Measurements from ENCODE around the gene IPO13. TPM values are rescaled to one million over a fixed set of nuclear protein-coding genes. Genes with fewer than 3 reads are reported as not detected.

IPO13 gene
- polyA plus RNA-seq, 1 of the 3 experiments (the other 2 are of a cell fraction) = 15.5 TPM

- H3K79me2 ChIP-seq (ENCODE audit: insufficient read depth) = no peaks in the 10 kb centered on the region
- H3K4me2 ChIP-seq = no peak overlapping the region
- H3F3A ChIP-seq (replicated peaks; ENCODE audit: insufficient read depth) = peaks cover 3% of the 10 kb centered on the region
- no peaks in the 10 kb centered on the region; a peak in 1 of 4 replicates for H3K4me1 ChIP-seq (ENCODE audit: control insufficient read depth in 1 of 2, insufficient read depth in 2 of 2, low read depth in 1 of 2, low read length in 1 of 2)
- 72% methylated on average over 4 of the region's 4 CpGs for WGBS (ENCODE audit: low lambda C conversion rate)
- no peaks in the 10 kb centered on the region for H3K9me2 ChIP-seq
- no peaks in the 10 kb centered on the region for H4K20me1 ChIP-seq (ENCODE audit: insufficient read depth)
- ChIA-PET POLR2A (no interaction called here), CTCF (interaction anchor here (0.7 to 4.6 kb wide), 4 partner anchors 10 to 489 kb away, joined by 3 to 31 read pairs (median 4); no protein-coding TSS in a partner anchor)
- no peaks in the 10 kb centered on the region for H3K27me3 ChIP-seq (ENCODE audit: insufficient read depth)
- H3K36me3 ChIP-seq (replicated peaks in 1 of 2; ENCODE audit: control insufficient read depth in 1 of 2, insufficient read depth in 2 of 2, low read length in 1 of 2) = peaks cover 2 to 6% of the 10 kb centered on the region in 2 experiments
- no peak overlapping the region for H2AFZ ChIP-seq (ENCODE audit: low read depth)
- no peak overlapping the region for H3K27ac ChIP-seq (ENCODE audit: low read depth in 2 of 2, low read length in 1 of 2)
- TF ChIP-seq NRF1 (IDR thresholded peaks at IDR 0.05; ENCODE audit: low read depth, low read length) (no peak), FOXM1 (IDR thresholded peaks at IDR 0.05; ENCODE audit: low read depth) (no peak), MEF2A (IDR thresholded peaks at IDR 0.05; ENCODE audit: borderline replicate concordance, low read depth) (no peak), TAF1 (IDR thresholded peaks at IDR 0.05; ENCODE audit: borderline replicate concordance, low read depth, low read length) (no peak), SMC3 (IDR thresholded peaks at IDR 0.05; ENCODE audit: low read depth, low read length) (no peak), FOSL2 (IDR thresholded peaks at IDR 0.05; ENCODE audit: borderline replicate concordance, low read depth) (no peak), RCOR1 (IDR thresholded peaks at IDR 0.05; ENCODE audit: low read length) (no peak), ELF1 (IDR thresholded peaks at IDR 0.05) (no peak), TEAD4 (IDR thresholded peaks at IDR 0.05; ENCODE audit: borderline replicate concordance, insufficient read depth) (no peak), EZH2phosphoT487 (IDR thresholded peaks at IDR 0.05; ENCODE audit: borderline replicate concordance, low read depth) (no peak), RAD21 (IDR thresholded peaks at IDR 0.05; ENCODE audit: low read length) (no peak)
- TF ChIP-seq, protein P1, sequence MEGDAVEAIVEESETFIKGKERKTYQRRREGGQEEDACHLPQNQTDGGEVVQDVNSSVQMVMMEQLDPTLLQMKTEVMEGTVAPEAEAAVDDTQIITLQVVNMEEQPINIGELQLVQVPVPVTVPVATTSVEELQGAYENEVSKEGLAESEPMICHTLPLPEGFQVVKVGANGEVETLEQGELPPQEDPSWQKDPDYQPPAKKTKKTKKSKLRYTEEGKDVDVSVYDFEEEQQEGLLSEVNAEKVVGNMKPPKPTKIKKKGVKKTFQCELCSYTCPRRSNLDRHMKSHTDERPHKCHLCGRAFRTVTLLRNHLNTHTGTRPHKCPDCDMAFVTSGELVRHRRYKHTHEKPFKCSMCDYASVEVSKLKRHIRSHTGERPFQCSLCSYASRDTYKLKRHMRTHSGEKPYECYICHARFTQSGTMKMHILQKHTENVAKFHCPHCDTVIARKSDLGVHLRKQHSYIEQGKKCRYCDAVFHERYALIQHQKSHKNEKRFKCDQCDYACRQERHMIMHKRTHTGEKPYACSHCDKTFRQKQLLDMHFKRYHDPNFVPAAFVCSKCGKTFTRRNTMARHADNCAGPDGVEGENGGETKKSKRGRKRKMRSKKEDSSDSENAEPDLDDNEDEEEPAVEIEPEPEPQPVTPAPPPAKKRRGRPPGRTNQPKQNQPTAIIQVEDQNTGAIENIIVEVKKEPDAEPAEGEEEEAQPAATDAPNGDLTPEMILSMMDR (IDR thresholded peaks at IDR 0.05) = no peak
- TF ChIP-seq, protein P2, sequence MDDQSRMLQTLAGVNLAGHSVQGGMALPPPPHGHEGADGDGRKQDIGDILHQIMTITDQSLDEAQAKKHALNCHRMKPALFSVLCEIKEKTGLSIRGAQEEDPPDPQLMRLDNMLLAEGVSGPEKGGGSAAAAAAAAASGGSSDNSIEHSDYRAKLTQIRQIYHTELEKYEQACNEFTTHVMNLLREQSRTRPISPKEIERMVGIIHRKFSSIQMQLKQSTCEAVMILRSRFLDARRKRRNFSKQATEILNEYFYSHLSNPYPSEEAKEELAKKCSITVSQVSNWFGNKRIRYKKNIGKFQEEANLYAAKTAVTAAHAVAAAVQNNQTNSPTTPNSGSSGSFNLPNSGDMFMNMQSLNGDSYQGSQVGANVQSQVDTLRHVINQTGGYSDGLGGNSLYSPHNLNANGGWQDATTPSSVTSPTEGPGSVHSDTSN (IDR thresholded peaks at IDR 0.05) = no peak
- TF ChIP-seq, protein P3, sequence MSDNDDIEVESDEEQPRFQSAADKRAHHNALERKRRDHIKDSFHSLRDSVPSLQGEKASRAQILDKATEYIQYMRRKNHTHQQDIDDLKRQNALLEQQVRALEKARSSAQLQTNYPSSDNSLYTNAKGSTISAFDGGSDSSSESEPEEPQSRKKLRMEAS (IDR thresholded peaks at IDR 0.05; ENCODE audit: low read depth) = no peak
- H3K4me3 ChIP-seq (ENCODE audit: low read depth in 2 of 2, low read length in 1 of 2) = no peak overlapping the region
- no peak for DNase-seq
- H3K9me3 ChIP-seq = no peaks in the 10 kb centered on the region
- no peak overlapping the region for H3K9ac ChIP-seq
These were observed 22.2 kb upstream of the IPO13 start for GRCh38 chr1:43924516-43924915.

GRCh38 chr1:43925846-43926245 is 20.9 kb upstream of the IPO13 start:
- CTCF ChIA-PET = interaction anchor here (1.2 to 4.6 kb wide), 3 partner anchors 9 to 21 kb away, joined by 4 to 31 read pairs (median 4); partner anchors contain the start of gene IPO13

More at GRCh38 chr1:43925846-43926245, 20.9 kb upstream of the IPO13 start:
- H3K9me3 ChIP-seq = no peaks in the 10 kb centered on the region
- H4K20me1 ChIP-seq (ENCODE audit: insufficient read depth) = no peaks in the 10 kb centered on the region
- no peak for TF ChIP-seq REST (IDR thresholded peaks at IDR 0.05; ENCODE audit: low read depth, low read length)
- no peak for TF ChIP-seq POLR2AphosphoS5 (IDR thresholded peaks at IDR 0.05; ENCODE audit: low read depth, low read length)
- no peak for TF ChIP-seq RXRA (IDR thresholded peaks at IDR 0.05; ENCODE audit: borderline replicate concordance, low read depth)
- TF ChIP-seq NFIC (IDR thresholded peaks at IDR 0.05; ENCODE audit: borderline replicate concordance) = no peak
- H3K4me1 ChIP-seq (ENCODE audit: control insufficient read depth in 1 of 2, insufficient read depth in 2 of 2, low read depth in 1 of 2, low read length in 1 of 2) = no peaks in the 10 kb centered on the region; a peak in 1 of 4 replicates
- no peak overlapping the region for H3K4me2 ChIP-seq
- WGBS (ENCODE audit: low lambda C conversion rate) = 97% methylated on average over 9 of the region's 9 CpGs
- H3K9ac ChIP-seq = no peak overlapping the region
- no peak overlapping the region for H3K4me3 ChIP-seq (ENCODE audit: low read depth in 2 of 2, low read length in 1 of 2)
- no peaks in the 10 kb centered on the region for H3K9me2 ChIP-seq
- peaks cover 3% of the 10 kb centered on the region for H3F3A ChIP-seq (replicated peaks; ENCODE audit: insufficient read depth)
- no peak for DNase-seq
- H3K27ac ChIP-seq (ENCODE audit: low read depth in 2 of 2, low read length in 1 of 2) = no peak overlapping the region
- H3K36me3 ChIP-seq (replicated peaks in 1 of 2; ENCODE audit: control insufficient read depth in 1 of 2, insufficient read depth in 2 of 2, low read length in 1 of 2) = peaks cover 2 to 11% of the 10 kb centered on the region in 2 experiments
- POLR2A ChIA-PET = no interaction called here
- H2AFZ ChIP-seq (ENCODE audit: low read depth) = no peak overlapping the region
- no peaks in the 10 kb centered on the region for H3K27me3 ChIP-seq (ENCODE audit: insufficient read depth)
- H3K79me2 ChIP-seq (ENCODE audit: insufficient read depth) = no peaks in the 10 kb centered on the region

All from SK-N-SH (cell line).